GM18499 (cell line): ENCODE results near the gene RUNDC1.

Experiments
- ATAC-seq: cut with Tn5 transposase; IDR thresholded peaks from one replicate; pipeline ENCODE4 v1.9.1; 2021; ENCODE audit warnings: moderate number of reproducible peaks; ENCODE audit not compliant: insufficient read depth, unreplicated experiment

Gene RUNDC1

GRCh38 chr17:43016216-43016615 is 35.9 kb downstream of the RUNDC1 start:
- ATAC-seq: no peak

DNA sequence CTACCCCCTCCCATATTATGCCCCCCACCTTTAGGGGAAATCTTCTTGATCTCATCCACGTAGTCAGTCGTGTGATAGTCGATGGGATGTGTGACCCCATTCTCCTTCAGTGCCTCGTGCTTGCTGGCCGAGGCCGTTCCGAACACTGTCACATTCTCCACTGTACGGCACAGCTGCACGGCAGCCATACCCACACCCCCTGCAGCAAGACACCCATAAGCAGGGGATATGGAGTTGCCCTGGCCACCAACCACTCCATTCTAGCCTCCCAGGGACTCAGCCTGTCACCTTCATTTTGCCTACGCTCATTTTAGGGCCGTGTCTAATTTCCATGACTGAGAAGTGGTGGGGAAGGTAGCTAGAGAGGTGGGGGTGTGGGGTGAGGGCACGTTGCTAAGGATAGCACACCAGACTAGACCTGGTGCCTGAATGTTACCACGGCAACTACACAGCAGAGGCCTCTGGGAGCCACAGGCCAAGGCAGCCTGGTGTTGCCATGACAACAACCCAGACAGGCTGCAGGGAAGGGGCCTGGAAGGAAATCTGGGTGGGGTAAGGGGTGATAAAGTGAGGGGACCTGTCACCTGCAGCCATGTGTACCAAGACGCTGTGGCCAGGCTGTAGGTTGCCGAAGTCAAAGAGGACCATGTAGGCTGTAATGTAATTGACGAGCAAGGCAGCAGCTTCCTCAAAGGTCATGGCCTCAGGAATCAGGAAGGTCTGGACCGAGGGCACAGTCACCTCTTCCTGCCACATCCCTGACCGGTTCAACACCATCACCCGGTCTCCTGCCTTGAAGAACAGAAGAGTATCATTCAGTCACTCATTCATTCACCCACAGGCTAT is 37.9 kb downstream of the RUNDC1 start:
- no peak for ATAC-seq

GRCh38 chr17:43018932-43019331 is 38.6 kb downstream of the RUNDC1 start:
- no peak for ATAC-seq

- no peak for ATAC-seq
Measured at GRCh38 chr17:43019418-43019817, 39.1 kb downstream of the RUNDC1 start.

DNA sequence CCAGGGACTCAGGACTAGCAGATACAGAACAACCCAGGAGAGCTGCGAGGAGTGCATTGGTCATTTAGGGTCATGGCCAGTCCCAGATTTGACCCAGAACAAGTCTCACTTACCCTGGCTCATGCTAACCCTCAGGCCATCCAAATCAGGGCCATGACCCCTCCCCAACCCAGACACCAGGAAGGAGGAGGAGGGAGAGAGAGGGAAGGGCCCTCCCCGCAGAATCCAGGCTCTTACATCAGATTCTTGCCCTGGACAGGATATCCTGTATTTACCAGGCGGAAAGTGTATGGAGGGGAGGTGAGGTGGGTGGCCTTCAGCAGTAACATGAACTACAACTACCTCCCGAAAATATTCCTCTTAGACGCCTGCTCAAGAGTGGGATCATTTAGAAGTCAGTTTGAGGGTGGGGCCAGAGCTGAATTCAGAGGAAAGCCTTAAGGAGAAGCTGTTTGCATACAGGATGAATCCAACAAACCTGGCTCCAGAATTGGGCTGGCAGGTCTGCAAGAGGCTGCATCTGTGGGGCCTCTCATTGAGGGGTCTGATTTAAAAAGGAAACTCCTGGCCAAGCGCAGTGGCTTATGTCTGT is 39.8 kb downstream of the RUNDC1 start:
- ATAC-seq: no peak

GRCh38 chr17:43020789-43021740 is 40.7 kb downstream of the RUNDC1 start:
- ATAC-seq: no peak

GRCh38 chr17:43021741-43022512 is 41.6 kb downstream of the RUNDC1 start, which contains the start of gene VAT1:
TSS of gene VAT1 (minus strand) at chr17:43022385. CDS start at chr17:43022322, 63 bp downstream.
- ATAC-seq: no peak

GRCh38 chr17:43024407-43025289 is 44.3 kb downstream of the RUNDC1 start, which contains the start of gene RND2:
TSS of gene RND2 (plus strand) at chr17:43025231. CDS start at chr17:43025348, 117 bp downstream.
- ATAC-seq: no peak

GRCh38 chr17:43025290-43025657 is 44.9 kb downstream of the RUNDC1 start:
- no peak for ATAC-seq

GRCh38 chr17:43025766-43026537 is 45.6 kb downstream of the RUNDC1 start:
- ATAC-seq: no peak

- no peak for ATAC-seq
Measured at GRCh38 chr17:43026595-43026994, 46.2 kb downstream of the RUNDC1 start.

DNA sequence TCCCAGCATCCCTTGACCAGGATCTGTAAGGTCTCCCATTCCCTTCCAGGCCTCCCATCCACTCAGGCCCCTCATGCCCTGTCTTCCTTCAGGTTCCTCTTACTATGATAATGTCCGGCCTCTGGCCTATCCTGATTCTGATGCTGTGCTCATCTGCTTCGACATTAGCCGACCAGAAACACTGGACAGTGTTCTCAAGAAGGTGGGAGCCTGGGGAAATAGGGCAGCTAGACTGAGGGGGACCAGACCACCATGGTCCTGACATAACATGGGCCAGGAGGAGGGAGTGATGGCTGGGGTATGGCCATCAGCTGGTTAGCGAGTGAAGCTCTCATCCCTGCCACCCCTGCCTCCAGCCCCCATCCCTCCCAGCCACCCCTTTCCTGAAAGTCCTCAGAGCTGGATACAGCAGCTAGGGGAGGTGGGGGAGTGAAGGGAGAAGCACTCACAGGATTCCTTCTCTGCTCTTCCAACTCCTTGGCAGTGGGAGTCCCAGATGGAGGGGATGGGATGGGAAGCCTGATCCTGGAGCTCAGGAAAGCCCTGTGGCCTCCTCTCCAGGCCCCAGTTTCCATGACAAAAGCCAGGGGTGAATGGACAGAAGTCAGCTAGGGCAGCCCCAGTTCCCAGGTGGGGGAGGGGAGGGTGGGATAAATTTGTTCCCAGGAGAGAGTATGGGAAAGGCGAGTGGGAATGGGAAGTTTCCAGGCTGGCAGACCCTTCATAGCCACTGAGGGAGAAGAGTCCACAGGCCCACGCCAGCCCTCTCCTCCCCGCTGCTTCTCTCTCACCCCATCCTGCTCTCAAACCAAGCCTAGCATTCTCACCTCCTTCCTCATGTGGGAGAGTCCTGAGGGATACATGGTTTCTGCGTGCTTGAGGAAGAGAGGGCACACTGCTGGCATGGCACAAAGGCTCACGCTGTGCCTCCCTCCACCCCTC is 47.0 kb downstream of the RUNDC1 start:
- ATAC-seq: no peak

DNA sequence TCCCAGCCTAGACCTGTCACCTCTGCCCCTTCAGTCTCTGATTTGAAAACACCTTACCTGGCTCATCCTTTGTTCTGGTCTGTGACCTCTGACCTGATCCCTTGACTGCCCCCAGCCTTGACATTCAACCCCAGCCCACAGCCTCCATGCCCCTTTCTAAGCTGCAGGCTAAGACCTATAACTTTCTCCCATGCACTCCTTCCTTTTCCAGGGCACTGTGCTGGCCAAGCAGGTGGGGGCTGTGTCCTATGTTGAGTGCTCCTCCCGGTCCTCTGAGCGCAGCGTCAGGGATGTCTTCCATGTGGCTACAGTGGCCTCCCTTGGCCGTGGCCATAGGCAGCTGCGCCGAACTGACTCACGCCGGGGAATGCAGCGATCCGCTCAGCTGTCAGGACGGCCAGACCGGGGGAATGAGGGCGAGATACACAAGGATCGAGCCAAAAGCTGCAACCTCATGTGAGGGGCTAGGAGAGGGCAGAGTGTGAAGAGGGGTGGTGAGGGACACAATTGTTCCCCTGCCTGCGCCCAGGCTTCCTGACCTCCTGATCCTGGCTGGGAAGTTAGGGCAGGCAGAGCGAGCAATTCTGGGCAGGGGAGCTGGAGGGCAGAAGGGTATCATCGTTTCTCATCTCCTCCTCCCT is 48.0 kb downstream of the RUNDC1 start:
- ATAC-seq: no peak

- ATAC-seq: no peak
Measured at GRCh38 chr17:43030137-43030767, 49.9 kb downstream of the RUNDC1 start.

DNA sequence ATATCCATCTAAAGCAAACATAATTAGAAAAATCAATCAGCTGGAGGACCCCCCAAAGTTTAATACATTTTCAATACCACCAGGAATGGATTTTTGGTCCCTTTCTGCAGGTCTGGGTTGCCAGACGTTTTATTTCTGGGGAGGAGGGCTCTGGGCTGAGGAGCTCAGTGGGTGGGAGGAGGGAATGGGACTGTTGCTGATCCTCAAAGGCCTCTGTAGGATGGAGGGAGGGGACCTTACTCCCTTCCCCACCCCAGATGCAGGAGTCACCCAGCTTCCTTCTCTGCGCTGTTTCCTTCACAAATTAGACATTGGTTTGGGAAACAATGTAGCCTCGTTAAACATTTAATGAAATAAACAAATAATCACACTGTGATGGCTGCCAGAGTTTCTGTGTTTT is 51.3 kb downstream of the RUNDC1 start:
- no peak for ATAC-seq
